ENCODE data around the gene SCN8A. TPM values are rescaled to one million over a fixed set of nuclear protein-coding genes. Genes with fewer than 3 reads are reported as not detected.

The SCN8A gene
- 0.11 and 0.39 TPM in 2 replicates for total RNA-seq

GRCh38 chr12:51591016-51591901 lies at the start of gene SCN8A:
Gene SCN8A (plus strand): TSS chr12:51591233. CDS start chr12:51662818, 71,585 bp downstream.

DNA sequence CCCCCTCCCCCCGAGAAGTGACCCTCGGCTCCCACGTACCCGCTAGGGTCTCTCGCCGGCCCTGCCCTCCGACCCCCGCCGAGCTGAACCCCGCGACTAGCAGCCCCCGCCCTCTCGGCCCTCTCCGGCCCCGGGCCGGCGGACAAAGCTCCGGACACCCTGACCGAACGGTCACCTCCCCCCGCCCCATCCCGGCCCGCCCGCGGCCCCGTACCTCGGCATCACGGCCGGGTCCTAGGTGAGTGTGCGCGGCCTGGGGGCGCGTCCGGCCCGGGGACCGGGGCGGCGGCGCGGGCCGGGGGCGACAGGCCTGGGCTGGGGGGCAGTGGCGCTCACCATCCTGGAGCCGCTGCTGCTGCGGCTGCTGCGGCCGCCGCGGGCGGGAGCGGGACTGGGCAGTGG lies 257.3 kb downstream of the SCN8A start, which contains the start of gene FIGNL2:
FIGNL2 (minus strand) TSS at position 393 of the 402 bp plus-strand sequence. CDS start 26,305 bp downstream, outside the sequence.

Other genes starting within 250 kb of the SCN8A start
- gene CELA1, start 244.6 kb upstream of the SCN8A start, total RNA-seq = not detected in 2 replicates
- 210 and 402 TPM in 2 replicates for gene GALNT6, start 199.8 kb upstream of the SCN8A start, total RNA-seq
- 14.1 and 14.9 TPM in 2 replicates for gene SLC4A8, start 166.4 kb upstream of the SCN8A start, total RNA-seq

All from placental epithelial cell (primary cell).